ENCODE results near the gene REG4.
"Not testable (repeated sequence)": the region's sequence is repeated elsewhere in the genome, so short reads cannot be mapped to it uniquely, and the experiment has no call there.

REG4 gene

DNA sequence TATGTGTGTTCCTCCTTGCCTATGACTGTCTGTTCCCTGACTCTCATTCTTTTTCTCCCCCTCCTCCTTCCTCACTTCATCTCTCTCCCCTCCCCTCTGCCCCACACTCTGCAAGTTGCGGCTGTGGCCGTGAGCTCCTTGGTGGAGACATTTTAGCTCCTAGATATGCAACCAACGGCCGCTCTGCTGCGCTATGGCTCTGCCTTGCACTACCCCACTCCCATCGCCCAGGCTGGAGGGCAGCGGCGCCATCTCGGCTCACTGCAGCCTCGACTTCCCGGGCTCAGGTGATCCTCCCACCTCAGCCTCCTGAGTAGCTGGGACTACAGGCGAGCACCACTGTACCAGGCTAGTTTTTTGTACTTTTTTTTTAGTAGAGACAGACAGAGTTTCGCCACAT is 5.5 kb downstream of the REG4 start:
- no peak for DNase-seq

DNA sequence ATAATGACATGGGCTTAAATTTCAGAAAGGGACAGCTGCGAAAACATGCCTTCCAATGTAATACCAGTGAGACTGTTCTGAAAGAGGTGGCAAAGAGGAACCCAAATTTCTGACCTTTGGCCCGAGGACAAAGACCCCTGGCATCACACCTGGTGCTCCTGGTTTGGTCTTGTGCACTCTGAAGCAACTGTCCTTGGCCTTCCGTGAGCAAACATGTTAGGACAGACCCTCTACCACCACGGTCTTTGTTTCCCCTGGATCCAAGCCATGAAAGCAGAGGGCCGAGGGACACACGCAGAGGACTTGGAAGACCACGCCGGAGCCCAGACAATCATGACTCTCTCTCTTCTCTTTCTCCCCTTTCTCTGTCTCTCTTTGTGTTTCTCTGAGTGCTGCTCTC is 6.0 kb downstream of the REG4 start:
- DNase-seq = no peak

DNA sequence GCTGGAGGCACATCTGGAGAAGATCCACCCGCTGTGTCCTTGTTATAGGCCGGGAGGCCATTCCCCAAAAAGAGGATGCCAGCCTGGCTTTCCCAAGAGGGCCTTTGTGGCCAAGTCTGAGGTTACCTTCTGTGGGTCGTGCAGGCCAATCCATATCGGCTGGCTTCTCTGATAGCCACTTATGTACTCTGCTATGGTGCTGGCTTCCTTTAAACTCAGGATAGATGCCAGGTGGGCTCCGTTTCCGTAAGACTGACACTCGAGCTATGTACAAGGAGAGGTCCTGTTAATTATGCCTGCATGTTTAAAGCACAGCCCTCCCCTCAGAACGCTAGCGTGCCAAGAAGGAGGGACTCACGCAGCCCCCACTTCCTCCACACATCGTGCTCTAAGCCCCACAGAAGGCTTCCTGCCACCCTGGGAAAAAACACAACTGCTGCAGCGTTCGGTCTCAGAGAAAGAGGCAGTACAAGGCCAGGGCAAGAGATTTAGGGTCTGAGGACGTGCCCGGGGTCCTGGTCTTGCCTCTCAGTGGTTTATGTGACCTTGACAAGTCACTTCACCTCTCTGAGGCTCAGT is 11.6 kb downstream of the REG4 start:
- no peak for DNase-seq

DNA sequence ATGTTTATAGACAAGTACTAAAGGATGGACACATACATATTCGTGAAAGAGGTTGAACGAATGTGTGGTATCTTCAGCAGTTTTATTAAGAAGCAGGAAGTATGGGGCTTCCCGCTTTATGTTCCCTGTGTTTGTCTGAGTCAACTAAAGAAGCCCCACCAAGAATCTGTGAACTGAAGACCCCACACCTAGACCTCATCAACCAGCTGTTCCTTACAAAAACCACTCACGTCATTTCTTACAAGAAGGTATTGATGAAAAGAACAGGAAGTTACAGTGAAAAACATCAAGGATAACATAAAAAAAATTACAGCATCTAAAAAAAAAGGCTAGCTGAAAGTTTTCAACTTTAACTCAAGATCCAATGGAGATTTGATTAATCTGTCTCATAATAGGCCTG is 12.3 kb downstream of the REG4 start:
- no peak for DNase-seq

DNA sequence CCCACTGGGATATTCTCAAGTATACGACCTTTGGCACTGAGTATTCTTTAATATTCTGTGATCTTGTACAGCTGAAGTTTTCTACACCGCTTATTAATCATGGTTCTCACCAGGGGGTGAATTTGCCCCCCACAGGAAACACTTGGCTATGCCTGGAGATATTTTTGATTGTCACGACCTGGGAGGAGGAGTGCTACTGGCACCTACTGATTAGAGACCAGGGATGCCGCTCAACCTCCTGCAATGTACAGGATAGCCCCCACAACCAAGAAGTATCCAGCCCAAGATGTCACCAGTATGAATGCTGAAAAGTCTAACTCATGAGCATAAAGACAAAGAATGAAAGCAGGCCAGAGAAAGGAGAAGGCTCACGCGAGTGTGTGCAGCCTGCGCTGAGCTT is 13.7 kb downstream of the REG4 start:
- DNase-seq = no peak

DNA sequence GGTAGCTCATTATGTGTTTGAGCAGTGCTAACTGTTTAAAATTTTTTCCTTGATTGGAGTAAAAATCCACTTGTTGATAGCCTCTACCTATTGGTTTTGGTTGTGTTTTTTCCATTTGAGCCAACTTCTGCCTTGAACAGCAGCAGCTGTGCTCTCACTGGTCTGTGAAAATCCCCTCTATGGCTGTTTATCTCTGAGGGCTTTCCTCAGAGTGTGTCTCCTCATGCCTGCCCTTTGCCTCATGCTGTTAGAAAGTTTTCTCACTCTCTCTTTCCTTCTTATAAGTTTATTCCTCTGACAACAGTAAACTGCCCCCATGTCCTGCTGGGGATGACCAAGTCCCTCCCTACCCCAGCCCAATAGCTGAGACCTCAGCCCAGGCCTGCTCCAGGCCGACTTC is 14.1 kb downstream of the REG4 start:
- no peak for DNase-seq

DNA sequence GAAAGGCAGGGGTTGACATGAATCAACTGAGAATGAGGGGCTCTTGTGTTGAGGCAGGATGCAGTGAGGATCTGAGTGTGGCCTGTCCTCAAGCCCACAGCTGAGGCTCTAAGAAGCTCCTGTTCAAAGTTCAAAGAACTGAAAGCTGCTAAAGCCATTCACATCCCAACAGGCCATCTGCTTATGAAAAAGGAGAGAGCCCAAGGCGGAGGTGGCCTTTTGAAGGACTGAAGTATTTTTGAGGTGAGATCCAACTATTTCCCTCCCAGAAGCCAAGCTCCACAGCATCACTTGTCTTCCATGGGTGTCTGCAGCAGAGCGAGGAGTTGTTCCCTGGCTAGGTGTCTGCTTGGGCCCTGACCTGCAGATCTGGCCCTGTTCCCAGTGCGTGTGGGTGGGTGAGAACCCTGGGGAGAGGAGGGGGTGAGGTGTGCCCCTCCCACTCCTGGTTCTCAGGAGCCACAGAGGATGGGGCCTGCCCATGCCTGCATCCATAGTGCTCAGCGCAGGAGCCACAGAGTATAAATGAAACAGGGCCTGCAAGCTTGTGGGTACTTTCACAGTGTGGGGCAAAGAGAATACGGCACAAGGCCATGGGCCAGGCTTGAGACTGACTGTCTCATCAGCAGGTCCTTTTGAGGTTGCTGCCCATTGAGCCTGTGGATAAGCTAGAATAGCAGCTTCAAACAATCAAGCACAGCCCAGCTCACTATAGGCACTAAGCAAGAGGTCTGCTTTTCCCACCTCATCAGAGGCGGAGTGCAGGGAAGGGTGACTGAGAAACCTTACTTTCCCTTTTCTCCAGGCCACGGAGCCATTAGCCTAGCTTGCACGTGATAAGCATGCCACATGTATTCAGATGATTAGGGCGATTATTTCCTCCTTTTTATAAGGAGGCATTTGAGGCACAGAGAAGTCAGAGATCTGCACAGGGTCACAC is 15.7 kb downstream of the REG4 start:
- DNase-seq = no peak

DNA sequence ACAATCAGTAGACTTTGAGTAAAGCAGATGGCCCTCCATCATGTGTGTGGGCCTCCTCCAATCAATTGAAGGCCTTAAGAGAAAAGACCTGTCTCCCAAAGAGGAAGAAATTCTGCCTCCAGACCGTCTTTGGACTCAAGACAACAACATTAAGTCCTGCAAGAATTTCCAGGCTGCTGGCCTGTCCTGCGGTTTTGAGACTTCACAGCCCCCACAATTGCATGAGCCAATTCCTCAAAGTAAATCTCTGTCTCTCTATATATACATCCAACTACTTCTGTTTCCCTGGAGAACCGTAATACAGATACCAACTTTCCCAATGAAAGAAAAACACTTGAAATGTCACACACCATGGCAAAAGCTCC is 16.4 kb downstream of the REG4 start:
- DNase-seq = no peak

DNA sequence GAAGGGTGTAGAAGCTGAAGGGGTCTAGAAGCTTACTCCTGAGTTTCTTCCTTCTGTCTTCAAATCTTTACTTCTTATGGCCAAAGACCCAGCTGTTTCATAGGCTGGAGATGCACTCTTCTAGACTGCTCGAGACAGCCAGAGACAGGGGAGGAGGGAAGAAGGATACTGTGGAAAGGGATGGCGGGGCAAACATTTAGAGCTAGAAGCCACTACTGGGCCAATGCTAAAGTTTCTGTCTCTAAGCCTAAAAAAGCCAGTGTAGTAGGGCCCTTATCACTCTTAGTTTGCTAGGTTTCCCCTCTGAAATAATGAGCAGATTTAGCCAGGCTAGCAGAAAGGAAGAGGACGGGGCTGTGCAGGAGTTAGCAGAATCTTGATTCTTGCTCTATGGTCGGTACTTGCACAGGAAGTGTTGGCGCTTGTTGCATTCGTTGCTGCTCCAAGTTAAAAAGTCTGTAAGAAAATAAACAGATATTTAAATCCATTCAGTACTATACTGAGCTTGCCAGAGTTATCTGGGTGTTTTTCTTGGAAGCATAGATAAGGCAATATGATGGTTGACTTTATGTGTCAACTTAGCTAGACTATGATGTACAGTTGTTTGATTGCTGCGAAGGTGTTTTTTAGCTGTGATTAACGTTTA is 16.9 kb downstream of the REG4 start:
- DNase-seq = no peak

DNA sequence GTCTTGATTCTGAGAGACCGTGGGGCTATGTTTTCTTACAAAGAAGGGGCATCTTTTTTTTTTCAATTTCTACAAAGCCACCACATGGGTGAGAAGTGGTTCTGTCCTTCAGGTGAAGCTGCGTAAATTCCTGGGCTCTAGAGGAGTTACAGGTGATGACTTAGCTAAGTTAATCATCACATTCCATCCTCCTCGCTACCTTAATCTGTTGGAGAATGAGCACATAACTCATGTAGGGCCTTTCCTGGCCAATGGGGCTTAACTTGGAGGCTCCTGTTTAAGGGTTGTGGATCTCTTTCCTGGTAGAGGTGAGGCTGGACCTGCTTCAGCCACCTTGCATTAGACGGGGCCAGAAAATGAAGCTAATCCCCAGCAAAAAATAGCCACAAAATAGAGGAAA is 19.9 kb downstream of the REG4 start:
- DNase-seq = no peak

DNA sequence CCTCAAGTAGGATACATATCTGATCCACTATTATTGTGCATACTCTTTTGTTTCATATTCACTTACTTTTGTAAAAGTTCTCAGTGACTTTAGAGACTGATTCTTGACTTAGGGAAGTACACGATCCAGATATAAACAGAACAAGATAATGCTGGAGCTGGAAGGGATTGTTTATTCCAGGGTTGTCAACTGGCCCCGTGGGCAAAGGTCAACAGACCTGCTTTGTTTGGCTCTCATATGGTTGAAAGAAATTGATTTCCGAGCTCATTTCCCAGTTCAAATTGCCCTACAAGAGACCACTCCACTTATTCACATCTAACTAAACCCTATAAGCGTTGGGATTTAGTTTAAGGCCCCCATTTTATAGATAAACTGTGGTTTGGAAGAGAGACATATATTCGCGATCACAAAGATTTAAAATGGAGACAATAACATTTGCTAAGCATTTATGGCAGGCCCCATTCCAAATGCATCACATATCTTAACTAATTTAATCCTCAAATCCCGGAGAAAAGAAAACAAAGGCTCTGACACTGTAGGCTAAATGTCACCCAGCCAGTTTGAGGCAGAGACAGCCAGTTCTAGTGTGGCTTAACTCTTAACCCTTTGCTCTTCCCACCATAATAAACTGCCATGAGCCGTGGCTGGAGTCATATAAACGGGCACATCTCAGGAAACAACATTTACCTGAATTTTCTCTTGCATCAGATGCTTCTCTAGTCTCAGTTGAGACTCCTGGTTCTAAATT is 20.6 kb downstream of the REG4 start:
- DNase-seq = no peak

DNA sequence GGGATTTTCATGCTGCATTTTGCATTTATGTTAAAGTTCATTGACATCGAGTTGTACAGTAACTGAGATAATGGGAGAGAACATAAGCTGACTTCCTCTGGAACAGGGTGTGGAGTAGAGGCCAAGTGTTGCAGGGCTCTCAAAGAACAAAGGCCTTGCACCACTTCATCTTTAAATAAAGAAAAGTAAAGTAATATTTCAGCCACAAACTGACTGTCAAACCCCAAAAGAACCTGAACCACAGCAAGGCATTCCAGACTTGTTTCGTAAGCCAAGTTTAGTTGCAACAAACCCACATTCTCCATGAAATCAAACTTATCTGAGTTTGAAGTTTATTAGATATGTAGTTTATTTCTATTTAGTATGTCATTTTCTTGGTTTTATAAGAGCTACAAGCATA is 23.5 kb downstream of the REG4 start:
- DNase-seq = no peak

DNA sequence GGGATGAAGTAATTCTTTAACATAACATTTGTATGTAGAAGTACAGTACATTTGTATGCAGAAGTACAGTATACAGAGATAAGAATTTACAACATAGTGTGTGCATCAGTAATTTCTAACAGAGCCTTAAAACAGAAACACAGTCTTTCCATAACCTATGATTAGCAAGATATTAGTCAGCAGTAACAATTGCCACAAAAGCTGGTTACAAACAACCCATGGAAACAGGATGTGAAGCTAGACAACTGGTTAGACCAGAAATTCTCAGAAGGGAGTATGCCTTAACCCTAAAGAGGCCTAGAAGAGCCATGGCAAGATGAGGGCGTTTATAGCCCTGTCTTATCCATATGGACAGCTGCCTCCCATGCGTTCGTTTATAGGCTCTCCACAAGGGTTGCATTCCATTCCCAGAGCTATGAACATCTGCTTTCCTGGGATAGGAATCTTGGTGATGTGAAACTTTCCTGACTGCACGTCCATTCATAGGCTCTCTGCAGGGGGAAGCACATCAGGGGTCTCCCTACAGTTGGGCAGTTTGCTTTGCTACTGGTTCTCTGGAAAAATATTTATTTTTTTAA is 24.7 kb downstream of the REG4 start:
- DNase-seq = not testable (repeated sequence)

DNA sequence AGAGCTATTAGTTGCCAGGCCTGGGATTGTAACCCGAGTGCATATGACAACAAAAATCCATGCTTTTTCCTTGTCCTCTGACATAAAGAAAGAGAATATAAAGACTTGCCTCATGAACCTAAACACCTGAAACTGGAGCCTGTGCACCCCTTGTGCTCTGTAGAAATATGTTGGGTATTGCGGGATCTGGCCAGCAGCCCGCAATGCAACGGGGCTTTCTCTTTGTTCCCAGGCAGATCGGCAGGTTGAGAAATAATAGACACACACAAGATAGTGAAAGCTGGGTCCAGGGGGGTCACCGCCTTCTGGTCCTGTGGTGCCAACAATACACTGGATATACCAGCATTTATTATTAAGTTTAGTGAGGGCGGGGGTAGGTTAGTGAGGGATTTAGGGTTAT is 25.2 kb downstream of the REG4 start:
- not testable (repeated sequence) for DNase-seq

DNA sequence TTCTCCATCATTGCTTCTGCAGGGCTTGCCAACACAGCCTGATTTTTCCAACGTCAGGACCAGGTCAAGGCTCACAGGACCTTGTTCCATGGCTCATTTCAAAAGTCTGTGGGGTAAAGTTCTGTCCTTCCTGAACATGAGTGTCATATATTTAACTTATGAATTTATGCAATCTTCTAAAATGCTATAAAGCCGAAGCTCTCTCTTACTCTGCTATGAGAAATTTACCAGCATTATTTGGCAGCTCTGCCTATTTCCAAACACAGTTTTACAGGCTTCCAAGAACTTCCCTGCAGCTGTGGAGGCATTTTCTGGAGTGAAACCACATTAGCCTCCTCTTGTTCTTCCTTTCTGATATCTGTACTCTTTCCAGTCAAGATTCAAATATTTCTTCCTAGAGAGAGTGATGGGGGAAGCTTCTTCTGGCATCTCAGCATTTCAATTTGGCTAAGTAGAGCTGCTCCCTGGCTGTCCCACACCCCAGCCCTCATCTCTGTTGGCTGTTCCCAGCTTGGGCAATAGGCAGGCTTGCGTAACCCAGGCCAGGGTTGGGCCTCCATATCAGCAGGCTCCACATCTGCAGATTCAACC is 27.0 kb downstream of the REG4 start:
- no peak for DNase-seq

DNA sequence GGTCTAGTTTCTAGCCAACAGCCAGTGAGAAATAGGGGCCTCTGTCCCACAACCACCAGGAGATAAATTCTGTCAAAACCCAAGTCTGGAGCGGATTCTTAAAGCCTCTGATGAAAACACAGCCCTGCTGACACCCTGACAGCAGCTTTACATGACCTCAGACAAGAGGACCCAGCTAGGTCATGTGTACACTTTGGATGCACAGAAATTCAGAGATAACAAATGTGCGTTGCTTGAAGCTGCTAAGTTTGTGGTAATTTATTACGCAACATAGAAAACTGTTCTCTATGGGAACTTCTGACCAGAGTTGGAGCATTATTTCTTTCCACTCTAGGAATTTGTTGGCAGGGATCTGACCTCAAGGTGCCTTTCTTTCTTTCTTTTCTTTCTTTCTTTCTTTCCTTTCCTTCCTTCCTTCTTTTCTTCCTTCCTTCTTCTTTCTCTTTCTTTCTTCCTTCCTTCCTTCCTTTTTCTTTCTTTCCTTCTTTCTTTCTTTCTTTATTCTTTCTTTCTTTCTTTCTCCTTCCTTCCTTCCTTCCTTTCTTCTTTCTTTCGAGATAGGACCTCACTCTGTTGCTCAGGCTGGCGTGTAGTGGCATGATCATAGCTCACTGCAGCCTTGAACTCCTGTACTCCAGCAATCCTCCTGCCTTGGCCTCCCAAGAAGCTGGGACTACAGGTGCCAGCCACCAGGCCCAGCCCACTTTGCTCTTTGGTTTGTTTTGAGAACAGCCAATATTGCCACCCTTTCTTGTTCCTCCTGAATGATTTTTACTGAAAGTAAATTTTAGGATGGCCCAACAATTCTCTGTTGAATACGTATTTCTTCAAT is 27.7 kb downstream of the REG4 start:
- no peak for DNase-seq

DNA sequence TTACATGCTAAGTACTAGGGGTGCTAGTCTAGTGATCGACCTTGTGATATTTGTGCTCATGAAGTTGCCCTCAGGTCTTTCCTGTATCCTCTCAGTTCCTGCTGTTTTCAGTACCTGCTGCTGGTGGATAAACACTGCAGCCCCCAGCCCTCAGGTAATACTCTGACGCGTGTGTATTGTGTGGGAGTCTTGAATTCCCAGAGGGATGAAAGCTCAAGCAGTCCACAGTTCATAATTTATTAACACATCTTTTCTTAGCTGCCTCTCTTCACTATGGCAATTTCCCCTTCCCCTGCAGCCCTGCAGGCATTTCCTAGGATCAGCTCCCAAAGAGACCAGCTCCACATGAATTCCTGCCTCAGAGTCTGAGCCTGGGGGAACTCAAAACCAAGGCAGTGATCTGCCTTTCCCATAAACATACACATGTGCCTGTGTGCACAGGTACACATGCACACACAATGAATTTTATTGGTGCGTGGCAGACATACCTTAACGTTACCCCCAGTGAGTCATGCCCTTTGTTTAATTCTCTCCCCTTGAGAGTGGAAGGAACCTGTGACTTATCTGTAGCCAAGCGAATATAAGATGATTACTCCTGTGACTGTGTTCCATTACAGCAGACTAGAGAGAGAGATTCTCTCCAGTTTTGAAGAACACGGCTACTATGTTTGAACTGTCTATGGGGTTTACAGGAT is 28.5 kb downstream of the REG4 start:
- DNase-seq = no peak

DNA sequence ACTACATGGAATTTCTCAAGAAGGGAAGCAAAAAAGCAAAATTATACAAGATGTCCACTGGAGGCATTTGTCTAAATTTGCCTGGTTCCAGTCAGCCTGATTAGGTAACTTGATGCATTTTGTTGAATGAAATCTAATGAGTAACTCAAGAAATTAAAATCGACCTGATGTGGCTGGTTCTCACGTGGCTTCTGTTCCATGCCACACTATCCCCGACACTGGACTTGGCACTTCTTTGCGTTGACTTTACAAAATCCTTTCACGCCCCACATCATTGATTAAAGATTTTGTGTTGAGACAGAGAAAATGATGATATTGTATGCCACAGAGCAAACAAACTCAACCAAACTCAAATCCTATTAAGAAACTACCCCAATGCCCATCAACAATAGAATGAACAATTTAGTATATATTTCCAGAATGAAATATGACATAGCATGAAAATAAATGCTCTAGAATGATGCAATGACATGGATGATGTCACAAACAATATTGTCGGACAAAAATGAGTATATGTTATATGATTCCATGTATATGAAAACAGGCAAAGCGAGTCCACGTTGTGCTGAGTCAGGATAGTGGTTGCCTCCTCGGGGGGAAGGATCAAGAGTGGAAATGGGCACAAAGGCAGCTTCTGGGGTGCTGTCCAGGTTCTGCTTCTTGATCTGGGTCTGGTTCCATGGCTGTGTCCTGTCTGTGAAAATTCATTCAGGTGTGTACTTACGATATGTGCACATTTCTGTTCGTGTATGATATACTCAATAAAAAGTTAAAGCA is 29.6 kb downstream of the REG4 start:
- DNase-seq = no peak

DNA sequence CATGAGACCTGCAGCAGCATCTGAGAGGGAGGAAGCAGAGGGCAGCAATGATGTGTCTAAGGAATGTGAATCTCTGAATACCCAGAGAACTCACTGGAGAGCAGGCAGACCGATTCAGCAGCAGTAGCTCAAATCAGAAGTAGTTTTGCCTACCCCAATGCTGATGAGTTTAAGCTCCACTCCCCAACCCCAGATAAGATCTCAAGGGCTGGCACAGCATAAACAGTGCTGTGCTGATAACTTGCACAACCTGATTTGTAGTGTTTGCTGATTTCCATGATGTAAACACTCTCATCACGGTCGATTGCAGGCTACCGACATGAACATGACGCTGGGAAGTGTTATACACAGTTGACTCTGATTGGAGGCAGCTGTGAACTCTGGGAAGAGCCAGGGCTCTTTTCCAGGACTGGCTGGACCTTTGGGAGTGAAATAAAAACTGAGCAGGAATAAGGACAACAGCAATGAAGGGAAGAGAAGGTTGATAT is 31.3 kb downstream of the REG4 start:
- no peak for DNase-seq

Data from stimulated activated CD4-positive, alpha-beta T cell treated with anti-CD3 and anti-CD28 coated beads, Interleukin-12 subunit alpha, Interleukin-12 subunit beta, amount 100 ng/mL, for 4 hours (primary cell).